ENCODE measurements around the gene LAMB4.

The LAMB4 gene

GRCh38 chr7:108086962-108087361 is 43.2 kb downstream of the LAMB4 start:
- in situ Hi-C loops (cut with HindIII; ENCODE audit: low sequenced_read_pairs) = no loop called here

GRCh38 chr7:108086546-108086945 is 43.6 kb downstream of the LAMB4 start:
- in situ Hi-C loops (cut with HindIII; ENCODE audit: low sequenced_read_pairs) = no loop called here

GRCh38 chr7:108083980-108084379 is 46.2 kb downstream of the LAMB4 start:
- in situ Hi-C loops (cut with HindIII; ENCODE audit: low sequenced_read_pairs) = no loop called here

- in situ Hi-C loops (cut with HindIII; ENCODE audit: low sequenced_read_pairs) = no loop called here
Observed at GRCh38 chr7:108079648-108080591, 50.2 kb downstream of the LAMB4 start.

GRCh38 chr7:108079276-108079647 is 50.9 kb downstream of the LAMB4 start:
- in situ Hi-C loops (cut with HindIII; ENCODE audit: low sequenced_read_pairs) = no loop called here

GRCh38 chr7:108078691-108079090 is 51.5 kb downstream of the LAMB4 start:
- in situ Hi-C loops (cut with HindIII; ENCODE audit: low sequenced_read_pairs) = no loop called here

- in situ Hi-C loops (cut with HindIII; ENCODE audit: low sequenced_read_pairs) = no loop called here
Observed at GRCh38 chr7:108078211-108078673, 51.9 kb downstream of the LAMB4 start.

- in situ Hi-C loops (cut with HindIII; ENCODE audit: low sequenced_read_pairs) = no loop called here
Observed at GRCh38 chr7:108077709-108078108, 52.5 kb downstream of the LAMB4 start.

- in situ Hi-C loops (cut with HindIII; ENCODE audit: low sequenced_read_pairs) = no loop called here
Observed at GRCh38 chr7:108076156-108076555, 54.0 kb downstream of the LAMB4 start.

GRCh38 chr7:108073305-108074070 is 56.7 kb downstream of the LAMB4 start:
- in situ Hi-C loops (cut with HindIII; ENCODE audit: low sequenced_read_pairs) = no loop called here

GRCh38 chr7:108072739-108073138 is 57.4 kb downstream of the LAMB4 start:
- in situ Hi-C loops (cut with HindIII; ENCODE audit: low sequenced_read_pairs) = no loop called here

- in situ Hi-C loops (cut with HindIII; ENCODE audit: low sequenced_read_pairs) = no loop called here
Observed at GRCh38 chr7:108072116-108072515, 58.0 kb downstream of the LAMB4 start.

- in situ Hi-C loops (cut with HindIII; ENCODE audit: low sequenced_read_pairs) = no loop called here
Observed at GRCh38 chr7:108071551-108071950, 58.6 kb downstream of the LAMB4 start.

- in situ Hi-C loops (cut with HindIII; ENCODE audit: low sequenced_read_pairs) = no loop called here
Observed at GRCh38 chr7:108069646-108070045, 60.5 kb downstream of the LAMB4 start.

- in situ Hi-C loops (cut with HindIII; ENCODE audit: low sequenced_read_pairs) = no loop called here
Observed at GRCh38 chr7:108067844-108068243, 62.3 kb downstream of the LAMB4 start.

- in situ Hi-C loops (cut with HindIII; ENCODE audit: low sequenced_read_pairs) = no loop called here
Observed at GRCh38 chr7:108066486-108066885, 63.7 kb downstream of the LAMB4 start.

GRCh38 chr7:108063520-108063933 is 66.6 kb downstream of the LAMB4 start:
- in situ Hi-C loops (cut with HindIII; ENCODE audit: low sequenced_read_pairs) = no loop called here

- in situ Hi-C loops (cut with HindIII; ENCODE audit: low sequenced_read_pairs) = no loop called here
Observed at GRCh38 chr7:108062250-108063014, 67.7 kb downstream of the LAMB4 start.

- in situ Hi-C loops (cut with HindIII; ENCODE audit: low sequenced_read_pairs) = no loop called here
Observed at GRCh38 chr7:108059526-108059925, 70.6 kb downstream of the LAMB4 start.

- in situ Hi-C loops (cut with HindIII; ENCODE audit: low sequenced_read_pairs) = no loop called here
Observed at GRCh38 chr7:108057951-108058481, 72.1 kb downstream of the LAMB4 start.

- in situ Hi-C loops (cut with HindIII; ENCODE audit: low sequenced_read_pairs) = no loop called here
Observed at GRCh38 chr7:108055611-108056021, 74.5 kb downstream of the LAMB4 start.

Data from DLD1 (cell line).